ENCODE measurements around the gene RPL14. TPM values are rescaled to one million over a fixed set of nuclear protein-coding genes. Genes with fewer than 3 reads are reported as not detected.

Gene RPL14
- total RNA-seq, result 210 and 221 TPM in 2 replicates

GRCh38 chr3:40456940-40457823 is at the start of gene RPL14:
RPL14 (plus strand) TSS chr3:40457339; CDS start chr3:40457472, 133 bp downstream.

DNA sequence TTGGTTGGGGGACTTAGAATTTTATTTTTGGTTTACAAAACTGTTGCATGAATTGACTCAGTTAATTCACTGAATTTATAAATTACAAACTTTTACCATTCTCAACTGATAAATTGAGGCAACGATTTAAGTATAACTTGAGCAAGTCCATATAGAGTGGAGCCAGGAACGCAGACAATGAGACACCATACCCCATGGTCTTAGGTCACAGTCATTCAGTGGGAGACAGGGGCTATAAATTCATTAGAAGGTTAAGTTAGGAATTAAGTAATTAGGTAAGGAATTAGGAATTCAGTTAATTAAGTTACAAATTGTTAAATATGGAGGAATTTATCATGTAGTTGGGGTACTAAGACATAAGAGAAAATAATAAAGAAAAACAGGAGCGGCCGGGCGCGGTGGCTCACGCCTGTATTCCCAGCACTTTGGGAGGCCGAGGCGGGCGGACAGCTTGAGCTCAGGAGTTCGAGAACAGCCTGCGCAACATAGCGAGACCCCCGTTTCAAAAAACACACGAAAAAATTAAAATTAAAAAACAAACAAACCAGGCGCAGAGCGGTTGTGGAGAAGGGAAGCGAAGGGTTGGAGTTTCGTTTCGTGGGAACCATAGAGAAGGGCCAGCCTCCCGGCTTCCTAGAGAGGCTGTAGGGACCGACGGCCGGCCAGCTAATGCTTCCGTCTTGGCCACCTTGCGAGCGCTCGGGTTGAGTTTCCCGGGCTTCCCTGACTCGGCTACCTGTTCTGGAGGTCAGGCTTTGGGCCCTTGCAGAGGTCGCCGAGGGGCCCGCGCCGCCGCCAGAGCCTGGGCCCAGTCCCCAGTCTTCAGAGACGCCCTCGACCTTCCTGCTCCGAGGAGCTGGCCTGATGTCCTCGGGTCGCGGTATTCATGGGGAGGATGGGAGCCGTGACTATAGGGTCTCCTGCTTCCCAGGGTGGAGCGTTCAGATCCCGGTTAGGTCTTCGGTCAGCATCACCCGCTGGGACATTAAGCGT is 19.6 kb downstream of the RPL14 start, which contains the start of gene ZNF619:
Gene ZNF619, plus strand, starts transcription at position 645 of the 993 bp plus-strand sequence. CDS start 858 bp downstream, outside the sequence.

DNA sequence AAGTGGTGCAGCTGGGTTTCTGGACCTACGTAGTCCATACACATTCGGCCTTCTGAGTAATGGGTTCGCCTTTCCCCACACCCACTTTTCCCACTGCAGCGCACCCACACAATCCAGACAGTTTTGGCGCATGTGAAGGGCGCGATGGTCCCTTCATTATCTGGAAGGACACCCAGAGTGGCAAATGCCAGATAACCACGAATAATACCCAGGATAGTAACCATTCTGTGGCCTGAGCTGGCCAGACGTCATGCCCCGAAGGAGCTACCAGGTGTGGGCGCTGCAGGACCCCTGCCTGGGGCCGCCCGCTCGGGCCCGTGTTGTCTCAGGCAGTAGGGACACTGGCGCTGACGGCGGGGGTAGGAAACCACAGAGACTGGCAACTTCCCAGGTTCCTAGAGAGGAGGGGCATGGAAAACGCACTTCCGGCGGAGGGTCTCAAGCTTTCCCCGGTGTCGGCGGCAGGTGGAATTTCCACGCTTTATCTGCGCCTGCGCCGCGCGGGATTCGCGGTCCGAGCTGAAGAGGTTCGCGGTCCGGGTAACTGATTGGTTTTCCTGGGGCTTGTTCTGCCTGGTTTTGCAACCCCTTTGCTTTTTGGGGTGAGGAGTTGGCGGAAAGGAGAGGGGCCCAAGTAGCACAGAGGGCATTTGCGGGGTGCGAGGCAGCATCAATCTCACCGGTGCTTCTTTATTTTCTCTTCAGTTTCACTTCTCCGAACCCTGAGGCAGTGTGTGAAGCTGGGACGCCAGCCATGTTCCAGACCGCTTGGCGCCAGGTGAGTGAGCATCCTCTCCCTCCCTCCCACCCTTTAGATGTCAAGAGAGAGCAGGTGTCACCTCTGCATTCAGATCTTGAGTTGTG is 48.7 kb downstream of the RPL14 start, which contains the start of gene ZNF620:
Gene ZNF620, plus strand, starts transcription at position 441 of the 864 bp plus-strand sequence. Its CDS starts 314 bp downstream, at position 755.

Small RNA genes within 50 kb of the gene (small RNA-seq; reads per million reads assigned to genes)
- gene RNU5B-2P, result not detected

Other genes starting within 250 kb of the RPL14 start
- gene EIF1B, start 147.6 kb upstream of the RPL14 start, total RNA-seq, result 15.7 and 20.8 TPM in 2 replicates
- 0.22 TPM in 1 of 2 replicates, not detected in the other for gene ENTPD3, start 70.2 kb upstream of the RPL14 start, total RNA-seq
- gene ZNF619, start 19.8 kb downstream of the RPL14 start, total RNA-seq, result 3.5 and 5.5 TPM in 2 replicates
- 0.79 and 0.87 TPM in 2 replicates for gene ZNF620, start 48.7 kb downstream of the RPL14 start, total RNA-seq
- gene ZNF621, start 67.6 kb downstream of the RPL14 start, total RNA-seq, result 14.2 and 14.9 TPM in 2 replicates

Data from placental epithelial cell (primary cell).